ENCODE data around the gene DCUN1D4.

Gene DCUN1D4

DNA sequence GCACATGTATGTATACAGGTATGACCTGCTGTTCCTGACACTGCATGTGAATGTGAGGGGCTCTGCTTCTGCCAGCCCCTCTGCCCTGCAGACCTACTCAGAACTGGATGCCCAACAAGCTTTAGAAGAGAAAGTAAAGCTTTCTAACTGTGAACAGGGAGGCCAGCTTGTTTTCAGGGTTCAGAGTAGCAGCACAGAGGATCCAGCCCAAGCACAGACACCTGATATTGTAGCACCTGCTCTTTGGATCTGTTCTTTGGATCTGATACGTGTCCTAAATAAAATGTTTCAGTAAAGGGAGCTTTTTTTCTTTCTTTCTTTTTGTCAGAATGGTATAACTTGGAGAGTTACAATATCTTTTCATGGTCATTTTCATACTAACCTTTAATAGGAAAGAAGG, 19.2 kb downstream of the DCUN1D4 start (continued):
- TF ChIP-seq, protein P1, sequence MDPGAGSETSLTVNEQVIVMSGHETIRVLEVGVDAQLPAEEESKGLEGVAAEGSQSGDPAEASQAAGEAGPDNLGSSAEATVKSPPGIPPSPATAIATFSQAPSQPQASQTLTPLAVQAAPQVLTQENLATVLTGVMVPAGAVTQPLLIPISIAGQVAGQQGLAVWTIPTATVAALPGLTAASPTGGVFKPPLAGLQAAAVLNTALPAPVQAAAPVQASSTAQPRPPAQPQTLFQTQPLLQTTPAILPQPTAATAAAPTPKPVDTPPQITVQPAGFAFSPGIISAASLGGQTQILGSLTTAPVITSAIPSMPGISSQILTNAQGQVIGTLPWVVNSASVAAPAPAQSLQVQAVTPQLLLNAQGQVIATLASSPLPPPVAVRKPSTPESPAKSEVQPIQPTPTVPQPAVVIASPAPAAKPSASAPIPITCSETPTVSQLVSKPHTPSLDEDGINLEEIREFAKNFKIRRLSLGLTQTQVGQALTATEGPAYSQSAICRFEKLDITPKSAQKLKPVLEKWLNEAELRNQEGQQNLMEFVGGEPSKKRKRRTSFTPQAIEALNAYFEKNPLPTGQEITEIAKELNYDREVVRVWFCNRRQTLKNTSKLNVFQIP (CRISPR knock-in tag; IDR thresholded peaks at IDR 0.05; ENCODE audit: borderline replicate concordance, low read depth), result no peak
- TF ChIP-seq OSR1 (CRISPR knock-in tag; IDR thresholded peaks at IDR 0.05), result no peak
- TF ChIP-seq GLIS3 (CRISPR knock-in tag; IDR thresholded peaks at IDR 0.05), result no peak
- no peak for TF ChIP-seq ZFP30 (CRISPR knock-in tag; IDR thresholded peaks at IDR 0.05)
- no peak for TF ChIP-seq BACH2 (CRISPR knock-in tag; IDR thresholded peaks at IDR 0.05; ENCODE audit: borderline replicate concordance)
- TF ChIP-seq SNAI2 (CRISPR knock-in tag; IDR thresholded peaks at IDR 0.05), result no peak
- TF ChIP-seq ZC3H10 (CRISPR knock-in tag; IDR thresholded peaks at IDR 0.05), result no peak
- TF ChIP-seq ZNF8 (CRISPR knock-in tag; IDR thresholded peaks at IDR 0.05), result no peak
- TF ChIP-seq TOX (CRISPR knock-in tag; IDR thresholded peaks at IDR 0.05; ENCODE audit: borderline replicate concordance), result no peak
- TF ChIP-seq ARNTL (CRISPR knock-in tag; IDR thresholded peaks at IDR 0.05; ENCODE audit: borderline replicate concordance, low read depth), result no peak
- TF ChIP-seq, protein P2, sequence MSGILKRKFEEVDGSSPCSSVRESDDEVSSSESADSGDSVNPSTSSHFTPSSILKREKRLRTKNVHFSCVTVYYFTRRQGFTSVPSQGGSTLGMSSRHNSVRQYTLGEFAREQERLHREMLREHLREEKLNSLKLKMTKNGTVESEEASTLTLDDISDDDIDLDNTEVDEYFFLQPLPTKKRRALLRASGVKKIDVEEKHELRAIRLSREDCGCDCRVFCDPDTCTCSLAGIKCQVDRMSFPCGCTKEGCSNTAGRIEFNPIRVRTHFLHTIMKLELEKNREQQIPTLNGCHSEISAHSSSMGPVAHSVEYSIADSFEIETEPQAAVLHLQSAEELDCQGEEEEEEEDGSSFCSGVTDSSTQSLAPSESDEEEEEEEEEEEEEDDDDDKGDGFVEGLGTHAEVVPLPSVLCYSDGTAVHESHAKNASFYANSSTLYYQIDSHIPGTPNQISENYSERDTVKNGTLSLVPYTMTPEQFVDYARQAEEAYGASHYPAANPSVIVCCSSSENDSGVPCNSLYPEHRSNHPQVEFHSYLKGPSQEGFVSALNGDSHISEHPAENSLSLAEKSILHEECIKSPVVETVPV (CRISPR knock-in tag; IDR thresholded peaks at IDR 0.05), result no peak

DNA sequence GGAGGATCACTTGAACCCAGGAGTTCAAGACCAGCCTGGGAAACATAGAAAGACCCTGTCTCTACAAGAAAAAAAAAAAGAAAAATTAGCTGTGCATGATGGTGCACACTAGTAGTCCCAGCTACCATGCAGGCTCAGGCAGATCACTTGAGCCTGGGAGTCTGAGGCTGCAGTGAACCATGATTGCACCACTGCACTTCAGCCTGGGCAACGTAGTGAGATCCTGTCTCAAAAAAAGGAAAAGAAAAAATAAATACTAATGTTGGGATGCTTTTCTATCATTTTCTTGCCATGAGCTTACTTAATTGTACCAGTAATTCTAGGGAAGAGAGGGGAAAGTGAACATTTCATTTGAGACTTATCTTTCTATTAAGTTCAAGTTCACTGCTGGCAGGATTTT, 19.8 kb downstream of the DCUN1D4 start:
- no peak for ATAC-seq

DNA sequence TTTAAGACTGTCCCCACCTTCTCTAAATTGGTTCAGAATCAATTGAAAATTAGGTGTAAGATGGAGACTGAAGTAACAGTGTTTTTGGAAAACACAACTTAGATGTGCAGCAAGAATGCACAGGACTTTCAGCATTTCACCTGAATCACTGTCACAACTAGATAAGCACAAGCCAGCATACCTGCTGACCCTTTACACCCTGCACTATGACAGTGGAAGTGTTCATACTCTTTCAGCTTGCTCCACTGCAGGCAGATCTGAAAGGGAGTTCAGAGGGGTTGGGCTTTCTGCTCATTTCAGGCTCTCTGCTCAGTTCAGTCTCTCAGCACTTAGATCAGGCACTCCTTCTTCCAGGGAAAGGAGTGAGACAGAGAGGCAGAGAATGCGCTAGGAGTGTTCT, 22.8 kb downstream of the DCUN1D4 start:
- no peak for ATAC-seq
- TF ChIP-seq ZNF8 (CRISPR knock-in tag; IDR thresholded peaks at IDR 0.05) (no peak), BACH2 (CRISPR knock-in tag; IDR thresholded peaks at IDR 0.05; ENCODE audit: borderline replicate concordance) (no peak), SNAI2 (CRISPR knock-in tag; IDR thresholded peaks at IDR 0.05) (no peak), PPARA (CRISPR knock-in tag; IDR thresholded peaks at IDR 0.05; ENCODE audit: borderline replicate concordance) (no peak), ZNF565 (CRISPR knock-in tag; conservative IDR thresholded peaks at IDR 0.05; ENCODE audit: low read depth) (no peak), GLIS3 (CRISPR knock-in tag; IDR thresholded peaks at IDR 0.05) (no peak), ESRRG (CRISPR knock-in tag; IDR thresholded peaks at IDR 0.05) (no peak), ZFP3 (CRISPR knock-in tag; IDR thresholded peaks at IDR 0.05) (no peak), ARNTL (CRISPR knock-in tag; IDR thresholded peaks at IDR 0.05; ENCODE audit: borderline replicate concordance, low read depth) (no peak), ZFP30 (CRISPR knock-in tag; IDR thresholded peaks at IDR 0.05) (no peak), ZNF70 (CRISPR knock-in tag; IDR thresholded peaks at IDR 0.05) (no peak), ISL1 (CRISPR knock-in tag; IDR thresholded peaks at IDR 0.05) (no peak)
- TF ChIP-seq, protein P2 (CRISPR knock-in tag; IDR thresholded peaks at IDR 0.05), result no peak
- TF ChIP-seq, protein P3, sequence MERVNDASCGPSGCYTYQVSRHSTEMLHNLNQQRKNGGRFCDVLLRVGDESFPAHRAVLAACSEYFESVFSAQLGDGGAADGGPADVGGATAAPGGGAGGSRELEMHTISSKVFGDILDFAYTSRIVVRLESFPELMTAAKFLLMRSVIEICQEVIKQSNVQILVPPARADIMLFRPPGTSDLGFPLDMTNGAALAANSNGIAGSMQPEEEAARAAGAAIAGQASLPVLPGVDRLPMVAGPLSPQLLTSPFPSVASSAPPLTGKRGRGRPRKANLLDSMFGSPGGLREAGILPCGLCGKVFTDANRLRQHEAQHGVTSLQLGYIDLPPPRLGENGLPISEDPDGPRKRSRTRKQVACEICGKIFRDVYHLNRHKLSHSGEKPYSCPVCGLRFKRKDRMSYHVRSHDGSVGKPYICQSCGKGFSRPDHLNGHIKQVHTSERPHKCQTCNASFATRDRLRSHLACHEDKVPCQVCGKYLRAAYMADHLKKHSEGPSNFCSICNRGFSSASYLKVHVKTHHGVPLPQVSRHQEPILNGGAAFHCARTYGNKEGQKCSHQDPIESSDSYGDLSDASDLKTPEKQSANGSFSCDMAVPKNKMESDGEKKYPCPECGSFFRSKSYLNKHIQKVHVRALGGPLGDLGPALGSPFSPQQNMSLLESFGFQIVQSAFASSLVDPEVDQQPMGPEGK (CRISPR knock-in tag; IDR thresholded peaks at IDR 0.05; ENCODE audit: borderline replicate concordance), result no peak

More for the DNA sequence above, 19.8 kb downstream of the DCUN1D4 start:
- TF ChIP-seq, protein P3 (CRISPR knock-in tag; IDR thresholded peaks at IDR 0.05; ENCODE audit: borderline replicate concordance), result no peak
- no peak for TF ChIP-seq ARNTL (CRISPR knock-in tag; IDR thresholded peaks at IDR 0.05; ENCODE audit: borderline replicate concordance, low read depth)
- no peak for TF ChIP-seq ESRRG (CRISPR knock-in tag; IDR thresholded peaks at IDR 0.05)
- no peak for TF ChIP-seq TOX (CRISPR knock-in tag; IDR thresholded peaks at IDR 0.05; ENCODE audit: borderline replicate concordance)
- TF ChIP-seq PPARA (CRISPR knock-in tag; IDR thresholded peaks at IDR 0.05; ENCODE audit: borderline replicate concordance), result no peak
- TF ChIP-seq, protein P4, sequence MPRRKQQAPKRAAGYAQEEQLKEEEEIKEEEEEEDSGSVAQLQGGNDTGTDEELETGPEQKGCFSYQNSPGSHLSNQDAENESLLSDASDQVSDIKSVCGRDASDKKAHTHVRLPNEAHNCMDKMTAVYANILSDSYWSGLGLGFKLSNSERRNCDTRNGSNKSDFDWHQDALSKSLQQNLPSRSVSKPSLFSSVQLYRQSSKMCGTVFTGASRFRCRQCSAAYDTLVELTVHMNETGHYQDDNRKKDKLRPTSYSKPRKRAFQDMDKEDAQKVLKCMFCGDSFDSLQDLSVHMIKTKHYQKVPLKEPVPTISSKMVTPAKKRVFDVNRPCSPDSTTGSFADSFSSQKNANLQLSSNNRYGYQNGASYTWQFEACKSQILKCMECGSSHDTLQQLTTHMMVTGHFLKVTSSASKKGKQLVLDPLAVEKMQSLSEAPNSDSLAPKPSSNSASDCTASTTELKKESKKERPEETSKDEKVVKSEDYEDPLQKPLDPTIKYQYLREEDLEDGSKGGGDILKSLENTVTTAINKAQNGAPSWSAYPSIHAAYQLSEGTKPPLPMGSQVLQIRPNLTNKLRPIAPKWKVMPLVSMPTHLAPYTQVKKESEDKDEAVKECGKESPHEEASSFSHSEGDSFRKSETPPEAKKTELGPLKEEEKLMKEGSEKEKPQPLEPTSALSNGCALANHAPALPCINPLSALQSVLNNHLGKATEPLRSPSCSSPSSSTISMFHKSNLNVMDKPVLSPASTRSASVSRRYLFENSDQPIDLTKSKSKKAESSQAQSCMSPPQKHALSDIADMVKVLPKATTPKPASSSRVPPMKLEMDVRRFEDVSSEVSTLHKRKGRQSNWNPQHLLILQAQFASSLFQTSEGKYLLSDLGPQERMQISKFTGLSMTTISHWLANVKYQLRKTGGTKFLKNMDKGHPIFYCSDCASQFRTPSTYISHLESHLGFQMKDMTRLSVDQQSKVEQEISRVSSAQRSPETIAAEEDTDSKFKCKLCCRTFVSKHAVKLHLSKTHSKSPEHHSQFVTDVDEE (CRISPR knock-in tag; IDR thresholded peaks at IDR 0.05), result no peak
- TF ChIP-seq RARB (CRISPR knock-in tag; IDR thresholded peaks at IDR 0.05), result no peak
- no peak for TF ChIP-seq ISL1 (CRISPR knock-in tag; IDR thresholded peaks at IDR 0.05)
- no peak for TF ChIP-seq ZC3H10 (CRISPR knock-in tag; IDR thresholded peaks at IDR 0.05)
- TF ChIP-seq, protein P1 (CRISPR knock-in tag; IDR thresholded peaks at IDR 0.05; ENCODE audit: borderline replicate concordance, low read depth), result no peak
- TF ChIP-seq SNAI2 (CRISPR knock-in tag; IDR thresholded peaks at IDR 0.05), result no peak
